Neutrophil (primary cell): Measurements from ENCODE around the gene APOL6.
"Not testable (repeated sequence)": the region's sequence is repeated elsewhere in the genome, so short reads cannot be mapped to it uniquely, and the experiment has no call there.

Experiments
- H3K27ac ChIP-seq: fragments of 200-600 bp; sonication (generic); 2 replicates; pipeline ENCODE4 v1.5.1; 2016; ENCODE audit warnings: mild to moderate bottlenecking, moderate library complexity
- H3K27me3 ChIP-seq: fragments of 200-600 bp; sonication (generic); 2 replicates; pipeline ENCODE4 v1.6.0; 2016; ENCODE audit warnings: mild to moderate bottlenecking
- H3K36me3 ChIP-seq: fragments of 200-600 bp; sonication (generic); 2 replicates; pipeline ENCODE4 v1.5.1; 2017
- H3K4me1 ChIP-seq, 2 experiments: fragments of 200-600 bp in 1 of 2; sonication (generic) in 1 of 2; 1 replicate in 1 of 2; 2 replicates in 1 of 2; pipeline versions ENCODE4 v1.5.1 to v1.6.1; 2013 to 2016; ENCODE audit warnings: low read depth in 1 of 2, low read length in 1 of 2, mild to moderate bottlenecking in 1 of 2, moderate library complexity in 1 of 2; ENCODE audit not compliant: control insufficient read depth in 1 of 2, insufficient read depth in 1 of 2
- H3K4me3 ChIP-seq, 2 experiments: fragments of 200-600 bp in 1 of 2; sonication (generic) in 1 of 2; 1 replicate in 1 of 2; 2 replicates in 1 of 2; pipeline ENCODE4 v1.5.1; 2013 to 2016; ENCODE audit warnings: low read depth in 1 of 2, low read length in 1 of 2, mild to moderate bottlenecking in 1 of 2, moderate library complexity in 1 of 2
- H3K9me3 ChIP-seq: fragments of 200-600 bp; sonication (generic); 2 replicates; pipeline ENCODE4 v1.5.1; 2016
- TF ChIP-seq, protein P1 (sequence below): fragments of 200-600 bp; sonication (generic); IDR thresholded peaks from 2 replicates; pipeline ENCODE4 v1.5.1; 2016; ENCODE audit warnings: antibody characterized with exemption

Gene APOL6

DNA sequence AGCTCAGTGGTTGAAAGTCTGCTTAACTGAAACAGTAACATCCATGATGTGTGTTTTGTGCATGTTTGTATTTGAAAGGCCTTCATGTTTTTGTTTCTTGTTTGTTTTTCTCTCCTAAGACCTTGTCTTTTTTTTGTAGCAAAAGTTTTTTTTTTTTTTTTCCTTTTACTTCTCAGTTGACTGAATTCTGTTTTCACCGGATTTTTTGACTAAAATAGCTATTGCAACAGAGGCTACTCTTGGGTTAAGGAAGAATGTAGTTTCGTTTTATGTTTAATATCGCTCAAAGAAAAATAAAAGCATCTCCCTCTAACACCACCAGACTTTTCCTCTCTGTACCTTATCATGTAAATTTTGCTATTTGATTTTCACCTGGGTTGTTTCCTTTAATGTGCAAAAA lies 15.1 kb downstream of the APOL6 start:
- no peaks in the 10 kb centered on the region for H3K9me3 ChIP-seq
- TF ChIP-seq, protein P1, sequence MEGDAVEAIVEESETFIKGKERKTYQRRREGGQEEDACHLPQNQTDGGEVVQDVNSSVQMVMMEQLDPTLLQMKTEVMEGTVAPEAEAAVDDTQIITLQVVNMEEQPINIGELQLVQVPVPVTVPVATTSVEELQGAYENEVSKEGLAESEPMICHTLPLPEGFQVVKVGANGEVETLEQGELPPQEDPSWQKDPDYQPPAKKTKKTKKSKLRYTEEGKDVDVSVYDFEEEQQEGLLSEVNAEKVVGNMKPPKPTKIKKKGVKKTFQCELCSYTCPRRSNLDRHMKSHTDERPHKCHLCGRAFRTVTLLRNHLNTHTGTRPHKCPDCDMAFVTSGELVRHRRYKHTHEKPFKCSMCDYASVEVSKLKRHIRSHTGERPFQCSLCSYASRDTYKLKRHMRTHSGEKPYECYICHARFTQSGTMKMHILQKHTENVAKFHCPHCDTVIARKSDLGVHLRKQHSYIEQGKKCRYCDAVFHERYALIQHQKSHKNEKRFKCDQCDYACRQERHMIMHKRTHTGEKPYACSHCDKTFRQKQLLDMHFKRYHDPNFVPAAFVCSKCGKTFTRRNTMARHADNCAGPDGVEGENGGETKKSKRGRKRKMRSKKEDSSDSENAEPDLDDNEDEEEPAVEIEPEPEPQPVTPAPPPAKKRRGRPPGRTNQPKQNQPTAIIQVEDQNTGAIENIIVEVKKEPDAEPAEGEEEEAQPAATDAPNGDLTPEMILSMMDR = no peak
- no peaks in the 10 kb centered on the region for H3K27me3 ChIP-seq
- H3K27ac ChIP-seq = no peak overlapping the region
- H3K36me3 ChIP-seq = peaks cover 17% of the 10 kb centered on the region
- H3K4me3 ChIP-seq = no peak overlapping the region
- peaks cover 5 to 12% of the 10 kb centered on the region in 2 experiments for H3K4me1 ChIP-seq

DNA sequence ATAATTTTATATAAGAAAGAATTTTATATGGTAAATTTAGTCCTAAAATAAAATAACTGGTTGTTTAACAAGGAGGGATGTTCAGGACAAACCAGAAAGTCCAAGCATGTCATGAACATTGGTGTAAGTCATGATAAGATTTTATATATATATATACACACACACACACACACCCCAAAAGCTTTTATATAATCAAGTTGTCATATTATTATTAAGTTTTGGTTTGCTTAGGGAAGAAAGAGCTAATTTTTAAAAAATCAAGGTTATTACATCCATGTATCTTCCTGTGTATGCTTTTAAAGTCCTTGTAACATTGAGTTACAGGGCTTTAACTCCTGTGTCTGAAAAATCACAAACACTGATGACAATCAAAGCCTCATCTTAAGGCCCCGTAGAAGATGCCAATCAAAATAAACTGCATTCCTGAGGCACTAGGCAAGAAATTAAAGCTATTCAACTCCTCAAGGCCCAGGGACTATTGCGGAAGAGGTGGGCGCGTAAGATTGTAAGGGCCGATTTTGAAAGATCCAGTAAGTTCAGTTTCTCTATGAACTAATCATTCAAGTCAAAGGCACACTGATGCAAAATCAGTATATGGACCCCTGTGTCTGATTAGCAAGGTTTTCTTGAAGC lies 16.8 kb downstream of the APOL6 start:
- Histone ChIP-seq H3K9me3 (no peaks in the 10 kb centered on the region), H3K36me3 (no peaks in the 10 kb centered on the region), H3K4me1 (peaks cover 5 to 10% of the 10 kb centered on the region in 2 experiments), H3K4me3 (no peak overlapping the region), H3K27ac (no peak overlapping the region), H3K27me3 (no peaks in the 10 kb centered on the region)
- TF ChIP-seq, protein P1 = no peak

DNA sequence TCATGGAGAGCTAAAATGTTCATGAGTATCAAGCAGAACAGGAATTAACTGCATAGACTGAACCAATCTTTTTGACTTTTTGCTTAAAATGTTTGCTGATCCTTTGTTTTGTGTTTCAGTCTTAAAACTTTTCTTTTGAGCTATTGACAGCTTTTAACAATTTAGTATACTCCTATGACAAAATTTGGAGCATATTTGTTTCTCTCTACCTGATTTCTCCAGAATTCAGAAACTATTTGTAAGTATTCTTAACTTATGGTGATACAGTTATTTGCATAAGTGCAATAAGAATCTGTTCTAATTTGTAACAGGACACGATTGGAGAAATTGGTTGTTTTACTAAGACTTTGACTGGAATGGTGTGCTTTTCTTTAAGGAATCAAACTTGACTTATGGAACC lies 18.5 kb downstream of the APOL6 start:
- not testable (repeated sequence) for H3K36me3 ChIP-seq, H3K4me3 ChIP-seq, H3K27ac ChIP-seq, H3K4me1 ChIP-seq, H3K27me3 ChIP-seq, H3K9me3 ChIP-seq

DNA sequence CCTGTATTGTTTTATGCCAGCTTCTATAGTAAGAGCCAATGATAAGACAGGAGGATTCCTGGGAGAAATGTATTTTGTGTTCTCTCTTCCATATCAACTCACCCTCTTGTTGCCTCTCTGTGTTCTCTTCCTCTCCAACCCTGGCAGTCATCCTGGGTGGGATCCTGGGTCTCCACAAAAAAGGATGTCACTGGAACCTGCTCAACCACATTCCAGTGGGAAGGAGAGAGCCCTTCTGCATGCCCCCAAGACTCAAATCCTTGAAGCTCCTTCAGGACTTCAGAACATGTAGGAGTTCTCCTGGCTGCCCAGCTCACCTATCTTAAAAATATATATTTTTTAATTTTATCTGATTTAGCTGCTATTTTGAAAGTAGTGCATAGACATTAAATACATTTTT lies 26.1 kb downstream of the APOL6 start:
- H3K36me3 ChIP-seq = no peaks in the 10 kb centered on the region
- TF ChIP-seq, protein P1 = no peak

DNA sequence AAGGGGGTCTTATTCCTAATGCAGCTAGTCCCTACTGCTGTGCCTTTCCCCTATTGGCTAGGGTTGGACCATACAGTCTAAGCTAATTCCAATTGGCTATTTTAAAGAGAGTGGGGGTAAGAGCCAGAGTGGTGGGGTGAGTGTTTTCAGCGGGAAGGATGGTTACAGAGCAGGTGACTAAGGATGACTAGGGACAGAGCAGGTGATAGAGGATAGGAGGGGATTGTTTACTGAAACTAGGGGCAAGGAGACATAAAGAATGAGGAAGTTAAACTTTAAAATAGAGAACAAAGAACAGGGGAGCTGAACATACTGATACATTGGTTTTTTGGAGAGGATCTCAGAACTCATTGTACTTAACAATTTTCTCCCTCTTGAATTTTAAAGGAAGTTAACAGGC lies 27.8 kb downstream of the APOL6 start:
- H3K9me3 ChIP-seq, H3K4me3 ChIP-seq, H3K36me3 ChIP-seq, H3K27ac ChIP-seq, H3K4me1 ChIP-seq, H3K27me3 ChIP-seq: not testable (repeated sequence)

More for the DNA sequence above, 26.1 kb downstream of the APOL6 start:
- H3K27ac ChIP-seq = no peak overlapping the region
- no peaks in the 10 kb centered on the region for H3K27me3 ChIP-seq
- no peak overlapping the region for H3K4me3 ChIP-seq
- H3K9me3 ChIP-seq = peaks cover 2% of the 10 kb centered on the region
- H3K4me1 ChIP-seq = no peaks in the 10 kb centered on the region

DNA sequence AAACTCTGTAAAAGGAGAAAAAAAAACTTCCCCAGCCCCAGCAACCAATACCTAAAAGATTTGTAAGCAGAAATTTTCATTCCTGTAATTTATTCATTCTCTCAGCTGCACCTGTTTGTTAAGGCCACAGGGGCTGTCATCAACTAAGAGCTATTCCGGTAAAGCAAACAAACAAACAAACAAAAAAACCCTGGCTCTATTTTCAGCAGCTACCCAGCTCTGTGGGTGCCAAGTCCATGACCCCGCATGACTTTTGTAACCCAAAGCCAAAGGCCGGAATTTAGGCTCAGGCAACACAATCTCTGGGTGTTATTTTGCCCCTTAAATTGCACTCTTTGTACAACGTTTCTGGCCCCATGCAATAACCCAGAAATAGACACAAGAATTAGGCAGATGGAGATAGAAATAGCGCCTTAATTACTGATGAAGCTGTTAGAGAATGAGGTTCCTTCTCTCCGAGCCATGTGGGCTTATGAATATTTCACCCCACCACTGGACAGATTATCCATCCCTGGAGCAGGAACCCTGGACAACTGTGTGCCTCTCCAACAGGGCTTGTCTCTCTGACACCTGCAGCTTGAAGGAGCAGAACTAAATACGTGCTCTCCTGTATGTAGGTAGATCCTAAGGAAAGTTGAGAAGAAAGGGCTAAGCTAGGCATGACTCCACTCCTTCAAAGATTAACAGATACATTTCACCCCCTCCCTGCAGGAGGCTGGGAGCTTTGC lies 29.4 kb downstream of the APOL6 start:
- no peaks in the 10 kb centered on the region for H3K36me3 ChIP-seq
- no peaks in the 10 kb centered on the region for H3K9me3 ChIP-seq
- TF ChIP-seq, protein P1 = no peak
- no peak overlapping the region for H3K4me3 ChIP-seq
- H3K4me1 ChIP-seq = no peaks in the 10 kb centered on the region
- H3K27me3 ChIP-seq = no peaks in the 10 kb centered on the region
- no peak overlapping the region for H3K27ac ChIP-seq
